Neural cell (in vitro differentiated cells): ENCODE results near the gene IGF2BP2. TPM values are rescaled to one million over a fixed set of nuclear protein-coding genes. Genes with fewer than 3 reads are reported as not detected.

Source experiments
- H2AFZ ChIP-seq: fragments of 200-600, 300-800 bp; sonication (generic), shearing (Covaris generic); 2 replicates; pipeline ENCODE4 v1.6.0; 2014; ENCODE audit warnings: low read depth, mild to moderate bottlenecking, antibody characterized with exemption, low read length, moderate library complexity
- H3F3A ChIP-seq: fragments of 200-600 bp; shearing (Covaris generic); 2 replicates; pipeline ENCODE4 v1.6.1; 2016; ENCODE audit warnings: mild to moderate bottlenecking, moderate library complexity, mixed read lengths, antibody characterized with exemption, low read length; ENCODE audit not compliant: insufficient read depth, poor library complexity, severe bottlenecking
- H3K27ac ChIP-seq: fragments of 200-600, 300-800 bp; sonication (generic), shearing (Covaris generic); 2 replicates; pipeline ENCODE4 v1.5.1; 2014; ENCODE audit warnings: mild to moderate bottlenecking, low read length, moderate library complexity
- H3K27me3 ChIP-seq: fragments of 300-800, 200-600 bp; sonication (generic), shearing (Covaris generic); 2 replicates; pipeline ENCODE4 v1.6.0; 2014; ENCODE audit warnings: mild to moderate bottlenecking, low read depth, low read length, moderate library complexity; ENCODE audit not compliant: insufficient read depth
- H3K36me3 ChIP-seq: fragments of 300-800, 200-600 bp; sonication (generic), shearing (Covaris generic); 2 replicates; pipeline ENCODE4 v1.5.1; 2014; ENCODE audit warnings: mild to moderate bottlenecking, antibody characterized with exemption, low read length, moderate library complexity; ENCODE audit not compliant: insufficient read depth
- H3K4me2 ChIP-seq: fragments of 300-800, 200-600 bp; sonication (generic), shearing (Covaris generic); 2 replicates; pipeline ENCODE4 v1.6.0; 2014; ENCODE audit warnings: mild to moderate bottlenecking, low read length
- H3K4me3 ChIP-seq: fragments of 300-800, 200-600 bp; sonication (generic), shearing (Covaris generic); 2 replicates; pipeline ENCODE4 v1.5.1; 2014; ENCODE audit warnings: mild to moderate bottlenecking, low read length, moderate library complexity
- H3K79me2 ChIP-seq: fragments of 200-600 bp; shearing (Covaris generic); replicated peaks from 2 replicates; pipeline ENCODE4 v1.6.0; 2014; ENCODE audit warnings: mild to moderate bottlenecking, low read length, moderate library complexity; ENCODE audit not compliant: insufficient read depth
- H3K9ac ChIP-seq: fragments of 300-800, 200-600 bp; sonication (generic), shearing (Covaris generic); 2 replicates; pipeline ENCODE4 v1.6.1; 2016; ENCODE audit warnings: mild to moderate bottlenecking, low read length, mixed read lengths
- H3K9me2 ChIP-seq: fragments of 200-600 bp; shearing (Covaris generic); 2 replicates; pipeline ENCODE4 v1.6.1; 2016; ENCODE audit warnings: mild to moderate bottlenecking, low read length, mixed read lengths; ENCODE audit not compliant: insufficient read depth
- H3K9me3 ChIP-seq: fragments of 200-600, 300-800 bp; sonication (generic), shearing (Covaris generic); 2 replicates; pipeline ENCODE4 v1.6.1; 2016; ENCODE audit warnings: mild to moderate bottlenecking, mixed run types, low read length, moderate library complexity, mixed read lengths
- H4K20me1 ChIP-seq: fragments of 200-600 bp; shearing (Covaris generic); 2 replicates; pipeline ENCODE4 v1.6.1; 2016; ENCODE audit warnings: mild to moderate bottlenecking, mixed run types; ENCODE audit not compliant: insufficient read depth
- EP300 ChIP-seq: fragments of 450-650 bp; conservative IDR thresholded peaks from 2 replicates; pipeline ENCODE4 v1.6.1; 2014; ENCODE audit warnings: antibody characterized with exemption, mild to moderate bottlenecking, moderate library complexity; ENCODE audit not compliant: poor library complexity, severe bottlenecking
- EZH2 ChIP-seq: fragments of 200-600, 300-800 bp; shearing (Covaris generic), sonication (generic); IDR thresholded peaks from 2 replicates; pipeline ENCODE4 v1.6.1; 2014; ENCODE audit warnings: antibody characterized with exemption, low read length, borderline replicate concordance, mild to moderate bottlenecking; ENCODE audit not compliant: insufficient read depth, poor library complexity, severe bottlenecking
- MXI1 ChIP-seq: fragments of 450-650 bp; conservative IDR thresholded peaks from 2 replicates; pipeline ENCODE4 v1.6.1; 2014; ENCODE audit warnings: antibody characterized with exemption, mild to moderate bottlenecking; ENCODE audit not compliant: poor library complexity, severe bottlenecking
- POLR2AphosphoS5 ChIP-seq: IDR thresholded peaks from 2 replicates; pipeline ENCODE4 v1.6.1; 2012
- RAD21 ChIP-seq: fragments of 450-650 bp; conservative IDR thresholded peaks from 2 replicates; pipeline ENCODE4 v1.6.1; 2014; ENCODE audit warnings: antibody characterized with exemption, mild to moderate bottlenecking, moderate library complexity
- SMC3 ChIP-seq: fragments of 450-650 bp; conservative IDR thresholded peaks from 2 replicates; pipeline ENCODE4 v1.6.1; 2014; ENCODE audit warnings: antibody characterized with exemption, mild to moderate bottlenecking, moderate library complexity; ENCODE audit not compliant: poor library complexity
- TAF1 ChIP-seq: IDR thresholded peaks from 2 replicates; pipeline ENCODE4 v1.6.1; 2012; ENCODE audit warnings: low read depth
- polyA plus RNA-seq: library from polyadenylated mRNA; depleted of rRNA; stranded (reverse); fragments of >200 nt; gene quantifications from 2 replicates; pipeline ENCODE4 v1.2.3, GENCODE V29; 2014
- TF ChIP-seq, protein P1 (sequence below): IDR thresholded peaks from 2 replicates; pipeline ENCODE4 v1.6.1; 2012; ENCODE audit warnings: borderline replicate concordance
- TF ChIP-seq, protein P2 (sequence below): fragments of 450-650 bp; IDR thresholded peaks from 2 replicates; pipeline ENCODE4 v1.5.1; 2014; ENCODE audit warnings: antibody characterized with exemption, mild to moderate bottlenecking, moderate library complexity; ENCODE audit not compliant: poor library complexity, severe bottlenecking

The IGF2BP2 gene
- polyA plus RNA-seq, 1 donor from 2014 or later: 46.6 TPM

DNA sequence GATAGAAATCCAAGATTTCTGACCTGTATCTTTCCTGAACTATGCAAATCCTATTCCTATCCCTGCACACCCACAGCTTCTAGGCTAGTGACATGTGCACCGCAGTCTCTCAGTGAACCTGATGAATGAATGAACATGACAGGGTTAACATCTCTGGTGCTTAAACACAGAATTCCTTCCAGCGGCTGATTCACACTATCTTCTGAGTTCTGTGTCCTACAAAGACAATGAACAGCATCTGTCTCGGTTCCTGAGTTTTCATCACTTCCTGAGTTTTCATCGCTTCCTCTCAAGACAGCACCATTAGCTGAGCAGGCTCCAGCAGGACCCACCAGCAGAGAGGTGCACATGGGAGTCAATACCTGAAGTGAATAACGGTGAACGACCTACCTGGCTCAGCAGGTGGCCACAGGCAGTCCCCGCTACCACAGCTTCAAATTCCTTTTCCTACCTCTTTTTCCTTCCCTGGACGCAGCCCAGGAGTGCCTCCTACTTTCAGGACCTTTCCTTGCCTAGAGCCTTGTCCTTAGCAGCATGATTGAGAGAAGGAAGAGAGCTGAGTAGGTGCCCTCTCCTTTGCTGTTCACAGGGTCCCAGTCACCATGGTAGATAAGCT, 113.5 kb downstream of the IGF2BP2 start:
- Histone ChIP-seq H3K9me3 (no peaks in the 10 kb centered on the region), H2AFZ (no peak overlapping the region), H3F3A (no peaks in the 10 kb centered on the region), H3K9ac (no peak overlapping the region), H3K27me3 (no peaks in the 10 kb centered on the region), H3K27ac (no peak overlapping the region), H3K9me2 (no peaks in the 10 kb centered on the region), H3K4me2 (no peak overlapping the region), H3K36me3 (no peaks in the 10 kb centered on the region), H4K20me1 (peaks cover 12% of the 10 kb centered on the region), H3K4me3 (no peak overlapping the region), H3K79me2 (peaks cover 74% of the 10 kb centered on the region)
- TF ChIP-seq EZH2 (no peak), SMC3 (no peak), TAF1 (no peak), RAD21 (no peak), MXI1 (no peak), POLR2AphosphoS5 (no peak), EP300 (no peak)
- TF ChIP-seq, protein P1, sequence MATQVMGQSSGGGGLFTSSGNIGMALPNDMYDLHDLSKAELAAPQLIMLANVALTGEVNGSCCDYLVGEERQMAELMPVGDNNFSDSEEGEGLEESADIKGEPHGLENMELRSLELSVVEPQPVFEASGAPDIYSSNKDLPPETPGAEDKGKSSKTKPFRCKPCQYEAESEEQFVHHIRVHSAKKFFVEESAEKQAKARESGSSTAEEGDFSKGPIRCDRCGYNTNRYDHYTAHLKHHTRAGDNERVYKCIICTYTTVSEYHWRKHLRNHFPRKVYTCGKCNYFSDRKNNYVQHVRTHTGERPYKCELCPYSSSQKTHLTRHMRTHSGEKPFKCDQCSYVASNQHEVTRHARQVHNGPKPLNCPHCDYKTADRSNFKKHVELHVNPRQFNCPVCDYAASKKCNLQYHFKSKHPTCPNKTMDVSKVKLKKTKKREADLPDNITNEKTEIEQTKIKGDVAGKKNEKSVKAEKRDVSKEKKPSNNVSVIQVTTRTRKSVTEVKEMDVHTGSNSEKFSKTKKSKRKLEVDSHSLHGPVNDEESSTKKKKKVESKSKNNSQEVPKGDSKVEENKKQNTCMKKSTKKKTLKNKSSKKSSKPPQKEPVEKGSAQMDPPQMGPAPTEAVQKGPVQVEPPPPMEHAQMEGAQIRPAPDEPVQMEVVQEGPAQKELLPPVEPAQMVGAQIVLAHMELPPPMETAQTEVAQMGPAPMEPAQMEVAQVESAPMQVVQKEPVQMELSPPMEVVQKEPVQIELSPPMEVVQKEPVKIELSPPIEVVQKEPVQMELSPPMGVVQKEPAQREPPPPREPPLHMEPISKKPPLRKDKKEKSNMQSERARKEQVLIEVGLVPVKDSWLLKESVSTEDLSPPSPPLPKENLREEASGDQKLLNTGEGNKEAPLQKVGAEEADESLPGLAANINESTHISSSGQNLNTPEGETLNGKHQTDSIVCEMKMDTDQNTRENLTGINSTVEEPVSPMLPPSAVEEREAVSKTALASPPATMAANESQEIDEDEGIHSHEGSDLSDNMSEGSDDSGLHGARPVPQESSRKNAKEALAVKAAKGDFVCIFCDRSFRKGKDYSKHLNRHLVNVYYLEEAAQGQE: no peak
- TF ChIP-seq, protein P2, sequence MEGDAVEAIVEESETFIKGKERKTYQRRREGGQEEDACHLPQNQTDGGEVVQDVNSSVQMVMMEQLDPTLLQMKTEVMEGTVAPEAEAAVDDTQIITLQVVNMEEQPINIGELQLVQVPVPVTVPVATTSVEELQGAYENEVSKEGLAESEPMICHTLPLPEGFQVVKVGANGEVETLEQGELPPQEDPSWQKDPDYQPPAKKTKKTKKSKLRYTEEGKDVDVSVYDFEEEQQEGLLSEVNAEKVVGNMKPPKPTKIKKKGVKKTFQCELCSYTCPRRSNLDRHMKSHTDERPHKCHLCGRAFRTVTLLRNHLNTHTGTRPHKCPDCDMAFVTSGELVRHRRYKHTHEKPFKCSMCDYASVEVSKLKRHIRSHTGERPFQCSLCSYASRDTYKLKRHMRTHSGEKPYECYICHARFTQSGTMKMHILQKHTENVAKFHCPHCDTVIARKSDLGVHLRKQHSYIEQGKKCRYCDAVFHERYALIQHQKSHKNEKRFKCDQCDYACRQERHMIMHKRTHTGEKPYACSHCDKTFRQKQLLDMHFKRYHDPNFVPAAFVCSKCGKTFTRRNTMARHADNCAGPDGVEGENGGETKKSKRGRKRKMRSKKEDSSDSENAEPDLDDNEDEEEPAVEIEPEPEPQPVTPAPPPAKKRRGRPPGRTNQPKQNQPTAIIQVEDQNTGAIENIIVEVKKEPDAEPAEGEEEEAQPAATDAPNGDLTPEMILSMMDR: no peak

DNA sequence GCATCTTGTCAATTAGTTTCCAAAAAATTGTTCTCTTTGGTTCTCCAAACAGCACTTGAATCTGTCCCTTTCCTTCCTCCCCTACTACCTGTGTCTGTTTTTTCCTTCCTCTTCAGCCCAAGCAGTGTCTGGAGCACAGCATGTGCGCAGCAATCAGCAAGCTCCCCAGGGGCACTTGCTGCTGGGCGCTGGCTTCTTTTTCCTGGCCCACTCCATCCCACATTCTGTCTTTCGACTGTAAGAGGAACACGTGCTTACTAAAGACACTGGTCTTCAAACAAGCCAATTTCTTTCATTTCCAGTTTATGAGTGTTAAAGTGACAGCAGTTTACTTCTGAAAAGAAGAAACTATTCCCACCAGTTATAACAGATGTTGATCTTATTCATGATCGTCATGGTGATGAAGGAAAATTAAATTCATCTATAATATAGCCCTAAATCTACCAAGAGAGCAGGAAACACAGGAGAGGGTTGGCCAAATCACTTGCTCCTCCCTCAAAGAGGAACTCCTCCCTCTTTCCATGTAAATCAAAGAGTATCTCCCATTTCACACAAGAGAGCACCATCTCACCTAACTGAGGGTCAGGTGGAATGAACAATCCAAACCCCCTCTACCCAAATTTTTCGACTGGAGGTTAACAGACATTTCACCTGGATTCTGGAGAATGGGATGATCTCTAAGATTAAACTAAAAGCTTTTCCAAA, 115.4 kb downstream of the IGF2BP2 start:
- Histone ChIP-seq H3K27ac (no peak overlapping the region), H3K36me3 (no peaks in the 10 kb centered on the region), H3K9me3 (no peaks in the 10 kb centered on the region), H3K9ac (no peak overlapping the region), H3K27me3 (no peaks in the 10 kb centered on the region), H2AFZ (no peak overlapping the region), H3K9me2 (no peaks in the 10 kb centered on the region), H3F3A (no peaks in the 10 kb centered on the region), H3K4me2 (no peak overlapping the region), H4K20me1 (peaks cover 12% of the 10 kb centered on the region), H3K79me2 (peaks cover 80% of the 10 kb centered on the region), H3K4me3 (peak overlapping the region; percentile 22)
- TF ChIP-seq TAF1: no peak
- no peak for TF ChIP-seq RAD21
- no peak for TF ChIP-seq MXI1
- TF ChIP-seq, protein P1: no peak
- TF ChIP-seq, protein P2: no peak
- no peak for TF ChIP-seq SMC3
- TF ChIP-seq EP300: no peak
- TF ChIP-seq POLR2AphosphoS5: no peak
- no peak for TF ChIP-seq EZH2
